ENCODE results near the gene KDM4E.
"Not testable (repeated sequence)": the region's sequence is repeated elsewhere in the genome, so short reads cannot be mapped to it uniquely, and the experiment has no call there.

Gene KDM4E

DNA sequence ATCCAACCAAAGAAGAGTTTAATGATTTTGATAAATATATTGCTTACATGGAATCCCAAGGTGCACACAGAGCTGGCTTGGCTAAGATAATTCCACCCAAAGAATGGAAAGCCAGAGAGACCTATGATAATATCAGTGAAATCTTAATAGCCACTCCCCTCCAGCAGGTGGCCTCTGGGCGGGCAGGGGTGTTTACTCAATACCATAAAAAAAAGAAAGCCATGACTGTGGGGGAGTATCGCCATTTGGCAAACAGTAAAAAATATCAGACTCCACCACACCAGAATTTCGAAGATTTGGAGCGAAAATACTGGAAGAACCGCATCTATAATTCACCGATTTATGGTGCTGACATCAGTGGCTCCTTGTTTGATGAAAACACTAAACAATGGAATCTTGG lies 27.6 kb upstream of the KDM4E start:
- DNase-seq (ENCODE audit: extremely low spot score): no peak
- ChIA-PET CTCF (no interaction called here), POLR2A (no interaction called here)
- TF ChIP-seq SP1 (IDR thresholded peaks at IDR 0.05) (no peak), CTBP1 (IDR thresholded peaks at IDR 0.05; ENCODE audit: borderline replicate concordance) (no peak)

DNA sequence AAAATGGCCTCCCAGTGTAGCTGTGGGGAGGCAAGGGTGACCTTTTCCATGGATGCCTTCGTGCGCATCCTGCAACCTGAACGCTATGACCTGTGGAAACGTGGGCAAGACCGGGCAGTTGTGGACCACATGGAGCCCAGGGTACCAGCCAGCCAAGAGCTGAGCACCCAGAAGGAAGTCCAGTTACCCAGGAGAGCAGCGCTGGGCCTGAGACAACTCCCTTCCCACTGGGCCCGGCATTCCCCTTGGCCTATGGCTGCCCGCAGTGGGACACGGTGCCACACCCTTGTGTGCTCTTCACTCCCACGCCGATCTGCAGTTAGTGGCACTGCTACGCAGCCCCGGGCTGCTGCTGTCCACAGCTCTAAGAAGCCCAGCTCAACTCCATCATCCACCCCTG lies 26.8 kb upstream of the KDM4E start:
- TF ChIP-seq ELF4 (IDR thresholded peaks at IDR 0.05) (no peak), NFRKB (IDR thresholded peaks at IDR 0.05) (no peak), ZNF384 (IDR thresholded peaks at IDR 0.05) (no peak), FOXA1 (IDR thresholded peaks at IDR 0.05) (no peak)
- TF ChIP-seq, protein P1, sequence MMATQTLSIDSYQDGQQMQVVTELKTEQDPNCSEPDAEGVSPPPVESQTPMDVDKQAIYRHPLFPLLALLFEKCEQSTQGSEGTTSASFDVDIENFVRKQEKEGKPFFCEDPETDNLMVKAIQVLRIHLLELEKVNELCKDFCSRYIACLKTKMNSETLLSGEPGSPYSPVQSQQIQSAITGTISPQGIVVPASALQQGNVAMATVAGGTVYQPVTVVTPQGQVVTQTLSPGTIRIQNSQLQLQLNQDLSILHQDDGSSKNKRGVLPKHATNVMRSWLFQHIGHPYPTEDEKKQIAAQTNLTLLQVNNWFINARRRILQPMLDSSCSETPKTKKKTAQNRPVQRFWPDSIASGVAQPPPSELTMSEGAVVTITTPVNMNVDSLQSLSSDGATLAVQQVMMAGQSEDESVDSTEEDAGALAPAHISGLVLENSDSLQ (IDR thresholded peaks at IDR 0.05): no peak
- DNase-seq (ENCODE audit: extremely low spot score): no peak
- ChIA-PET POLR2A (no interaction called here), CTCF (no interaction called here)

DNA sequence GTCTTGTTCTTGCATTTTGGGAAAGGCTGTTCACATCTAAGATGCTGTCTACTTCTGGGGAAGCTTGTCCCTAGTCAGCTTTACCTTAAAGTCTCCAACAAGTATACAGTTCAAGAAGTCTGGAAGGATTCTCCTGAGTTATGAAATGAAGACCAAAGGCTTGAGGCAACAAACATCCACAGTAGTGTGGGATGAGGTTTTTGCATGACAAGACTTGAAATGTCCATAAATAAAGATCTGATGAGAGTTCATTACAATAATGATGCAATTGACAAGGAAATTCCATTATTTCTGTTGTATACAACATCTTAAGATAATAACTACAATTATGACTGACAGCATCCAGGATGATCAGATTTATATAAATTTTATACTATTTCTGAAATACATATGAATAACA lies 21.3 kb upstream of the KDM4E start:
- TF ChIP-seq L3MBTL2 (conservative IDR thresholded peaks at IDR 0.05) (no peak), CTBP1 (IDR thresholded peaks at IDR 0.05; ENCODE audit: borderline replicate concordance) (no peak), ELF4 (IDR thresholded peaks at IDR 0.05) (no peak), BHLHE40 (IDR thresholded peaks at IDR 0.05; ENCODE audit: borderline replicate concordance) (no peak), SUZ12 (IDR thresholded peaks at IDR 0.05) (no peak), FOXM1 (IDR thresholded peaks at IDR 0.05; ENCODE audit: borderline replicate concordance) (no peak)
- no peak for DNase-seq (ENCODE audit: extremely low spot score)
- ChIA-PET CTCF (no interaction called here), POLR2A (no interaction called here)

DNA sequence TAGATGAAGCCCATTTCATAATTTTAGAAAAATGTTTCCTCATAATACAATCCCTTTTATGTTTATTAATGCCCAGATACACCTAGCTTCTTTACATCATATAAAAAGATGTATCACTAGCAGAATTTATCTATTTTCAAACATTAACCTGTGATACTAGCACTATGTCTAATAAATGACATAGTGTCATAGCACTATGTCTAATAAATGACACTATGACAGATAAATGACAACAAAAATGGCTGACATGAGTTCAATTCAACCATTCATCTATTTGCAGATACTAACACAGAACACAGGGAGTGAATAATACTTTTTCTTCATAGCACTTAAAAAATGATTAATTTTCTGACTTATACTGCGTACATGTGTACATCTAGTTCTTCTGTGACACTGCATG lies 19.4 kb upstream of the KDM4E start:
- DNase-seq (ENCODE audit: extremely low spot score): no peak
- TF ChIP-seq FOXM1 (IDR thresholded peaks at IDR 0.05; ENCODE audit: borderline replicate concordance) (no peak), LEF1 (IDR thresholded peaks at IDR 0.05; ENCODE audit: borderline replicate concordance) (no peak), BHLHE40 (IDR thresholded peaks at IDR 0.05; ENCODE audit: borderline replicate concordance) (no peak), ARNT (IDR thresholded peaks at IDR 0.05) (no peak), NFRKB (IDR thresholded peaks at IDR 0.05) (no peak), FOXK2 (IDR thresholded peaks at IDR 0.05) (no peak), HDGF (IDR thresholded peaks at IDR 0.05; ENCODE audit: borderline replicate concordance) (no peak), L3MBTL2 (conservative IDR thresholded peaks at IDR 0.05) (no peak), SUZ12 (IDR thresholded peaks at IDR 0.05) (no peak)
- POLR2A ChIA-PET: no interaction called here
- CTCF ChIA-PET: no interaction called here

DNA sequence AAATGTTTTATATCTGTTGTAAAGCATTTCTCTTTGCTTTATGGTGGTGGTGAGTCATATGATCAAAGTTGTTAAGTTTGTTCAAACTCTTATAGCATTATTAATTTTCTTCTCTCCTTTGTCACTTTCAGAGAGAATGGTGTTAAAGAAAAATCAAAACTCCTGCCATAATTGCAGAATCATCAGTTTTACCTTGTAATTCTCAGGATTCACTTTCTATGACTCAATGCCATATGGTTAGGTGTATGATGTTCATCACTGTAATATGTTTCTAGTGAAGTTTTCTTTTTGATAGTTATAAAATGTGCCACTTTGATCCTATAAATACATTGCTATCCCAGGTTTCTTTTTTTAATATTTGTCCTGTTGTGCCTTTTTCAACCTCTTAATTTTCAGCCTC lies 13.7 kb upstream of the KDM4E start:
- TF ChIP-seq L3MBTL2 (conservative IDR thresholded peaks at IDR 0.05) (no peak), HDGF (IDR thresholded peaks at IDR 0.05; ENCODE audit: borderline replicate concordance) (no peak), LEF1 (IDR thresholded peaks at IDR 0.05; ENCODE audit: borderline replicate concordance) (no peak), ELF4 (IDR thresholded peaks at IDR 0.05) (no peak), SP1 (IDR thresholded peaks at IDR 0.05) (no peak), FOXA1 (IDR thresholded peaks at IDR 0.05) (no peak), SUZ12 (IDR thresholded peaks at IDR 0.05) (no peak), ARNT (IDR thresholded peaks at IDR 0.05) (no peak), FOXM1 (IDR thresholded peaks at IDR 0.05; ENCODE audit: borderline replicate concordance) (no peak), CTBP1 (IDR thresholded peaks at IDR 0.05; ENCODE audit: borderline replicate concordance) (no peak), ZNF384 (IDR thresholded peaks at IDR 0.05) (no peak), TARDBP (IDR thresholded peaks at IDR 0.05) (no peak), NFRKB (IDR thresholded peaks at IDR 0.05) (no peak), FOXK2 (IDR thresholded peaks at IDR 0.05) (no peak), BHLHE40 (IDR thresholded peaks at IDR 0.05; ENCODE audit: borderline replicate concordance) (no peak)
- TF ChIP-seq, protein P1 (IDR thresholded peaks at IDR 0.05): no peak
- POLR2A ChIA-PET: no interaction called here
- CTCF ChIA-PET: no interaction called here
- DNase-seq (ENCODE audit: extremely low spot score): no peak

DNA sequence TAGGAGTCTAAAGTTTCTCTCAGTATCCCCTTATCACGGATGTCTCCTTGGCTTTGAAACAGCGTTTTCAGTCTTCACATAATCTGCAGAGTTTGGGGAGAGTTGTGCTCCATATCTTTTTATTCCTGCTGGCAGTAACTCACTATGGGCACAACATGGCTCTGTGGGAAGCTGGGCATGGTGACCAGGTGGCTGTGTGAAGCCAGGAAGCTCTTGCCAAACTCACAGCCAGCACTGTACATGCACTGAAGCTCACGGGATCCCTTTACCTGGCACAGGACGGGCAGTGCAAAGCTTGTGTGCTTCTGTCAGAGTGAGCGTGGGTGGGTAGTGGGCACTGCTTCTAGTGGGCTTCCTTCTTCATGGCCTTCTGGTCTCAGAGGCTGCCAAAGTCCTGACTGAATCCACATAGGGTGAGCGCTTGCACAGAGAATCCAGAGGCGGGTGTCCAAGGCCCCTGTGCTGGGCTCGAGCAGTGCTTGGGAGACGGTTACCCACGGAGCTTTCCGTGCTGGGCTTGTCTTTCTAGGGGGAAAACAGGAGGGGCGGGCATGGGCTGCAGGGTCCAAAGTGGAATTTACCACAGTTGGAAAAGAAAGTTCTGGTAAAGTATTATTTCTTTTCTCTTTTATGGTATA lies 10.8 kb upstream of the KDM4E start:
- CTCF ChIA-PET: no interaction called here
- DNase-seq (ENCODE audit: extremely low spot score): no peak
- POLR2A ChIA-PET: no interaction called here
- no peak for TF ChIP-seq TARDBP (IDR thresholded peaks at IDR 0.05)
- TF ChIP-seq CTBP1 (IDR thresholded peaks at IDR 0.05; ENCODE audit: borderline replicate concordance): no peak
- TF ChIP-seq FOXA1 (IDR thresholded peaks at IDR 0.05): no peak
- TF ChIP-seq SUZ12 (IDR thresholded peaks at IDR 0.05): no peak
- TF ChIP-seq FOXK2 (IDR thresholded peaks at IDR 0.05): no peak
- no peak for TF ChIP-seq ELF4 (IDR thresholded peaks at IDR 0.05)
- no peak for TF ChIP-seq HDGF (IDR thresholded peaks at IDR 0.05; ENCODE audit: borderline replicate concordance)
- TF ChIP-seq L3MBTL2 (conservative IDR thresholded peaks at IDR 0.05): no peak
- TF ChIP-seq FOXM1 (IDR thresholded peaks at IDR 0.05; ENCODE audit: borderline replicate concordance): no peak
- no peak for TF ChIP-seq LEF1 (IDR thresholded peaks at IDR 0.05; ENCODE audit: borderline replicate concordance)
- no peak for TF ChIP-seq BHLHE40 (IDR thresholded peaks at IDR 0.05; ENCODE audit: borderline replicate concordance)
- TF ChIP-seq ARNT (IDR thresholded peaks at IDR 0.05): no peak
- TF ChIP-seq SP1 (IDR thresholded peaks at IDR 0.05): no peak

DNA sequence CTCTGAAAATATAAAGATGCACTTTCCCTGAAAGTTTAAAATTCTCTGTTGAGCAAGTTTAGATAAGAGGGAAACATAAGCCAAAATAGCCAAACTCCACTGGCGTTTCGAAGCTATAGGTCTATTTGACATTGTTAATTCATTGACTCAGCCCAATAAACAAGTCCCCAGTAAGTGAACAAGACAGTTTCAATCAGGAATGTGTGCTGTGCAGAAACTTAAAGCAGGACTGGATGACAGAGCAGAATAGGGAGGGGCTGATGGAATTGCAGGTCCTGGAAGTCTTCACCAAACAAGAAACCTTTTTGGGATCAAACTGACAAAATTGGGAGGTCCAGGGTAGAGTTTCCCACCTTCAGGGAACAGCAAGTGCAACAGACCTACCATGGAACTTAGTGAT lies 8.9 kb upstream of the KDM4E start:
- ChIA-PET CTCF (interaction anchor here (0.5 kb wide), 1 partner anchor 245 kb away, joined by 3 read pairs; no protein-coding TSS in a partner anchor), POLR2A (no interaction called here)
- no peak for TF ChIP-seq L3MBTL2 (conservative IDR thresholded peaks at IDR 0.05)
- no peak for TF ChIP-seq LEF1 (IDR thresholded peaks at IDR 0.05; ENCODE audit: borderline replicate concordance)
- TF ChIP-seq SP1 (IDR thresholded peaks at IDR 0.05): no peak
- no peak for TF ChIP-seq ZNF384 (IDR thresholded peaks at IDR 0.05)
- no peak for TF ChIP-seq NFRKB (IDR thresholded peaks at IDR 0.05)
- TF ChIP-seq ELF4 (IDR thresholded peaks at IDR 0.05): no peak
- TF ChIP-seq TARDBP (IDR thresholded peaks at IDR 0.05): no peak
- TF ChIP-seq HDGF (IDR thresholded peaks at IDR 0.05; ENCODE audit: borderline replicate concordance): no peak
- TF ChIP-seq SUZ12 (IDR thresholded peaks at IDR 0.05): no peak
- no peak for TF ChIP-seq FOXK2 (IDR thresholded peaks at IDR 0.05)
- TF ChIP-seq FOXA1 (IDR thresholded peaks at IDR 0.05): no peak
- no peak for TF ChIP-seq ARNT (IDR thresholded peaks at IDR 0.05)
- TF ChIP-seq BHLHE40 (IDR thresholded peaks at IDR 0.05; ENCODE audit: borderline replicate concordance): no peak
- TF ChIP-seq, protein P1 (IDR thresholded peaks at IDR 0.05): no peak
- no peak for DNase-seq (ENCODE audit: extremely low spot score)

DNA sequence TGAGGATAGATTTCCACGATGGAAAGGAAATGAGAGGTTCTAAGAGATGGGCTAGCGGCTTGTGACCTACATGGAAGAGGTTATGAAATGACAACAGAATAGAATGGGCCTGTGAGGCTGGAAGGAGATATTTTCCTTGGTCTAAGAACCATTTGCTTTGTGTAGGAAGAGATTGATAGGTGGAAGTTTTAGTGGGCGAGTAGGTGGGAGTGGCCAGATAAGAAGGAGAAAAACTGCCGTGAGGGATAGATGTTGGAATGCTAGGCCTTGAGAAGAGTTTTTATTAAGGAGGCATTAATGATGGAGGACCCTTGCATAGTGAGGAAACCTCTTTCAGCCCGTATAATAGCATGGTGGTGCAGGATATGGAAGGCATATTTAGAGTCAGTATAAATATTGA lies 3.6 kb upstream of the KDM4E start:
- POLR2A ChIA-PET; DNase-seq (ENCODE audit: extremely low spot score); CTCF ChIA-PET: not testable (repeated sequence)

DNA sequence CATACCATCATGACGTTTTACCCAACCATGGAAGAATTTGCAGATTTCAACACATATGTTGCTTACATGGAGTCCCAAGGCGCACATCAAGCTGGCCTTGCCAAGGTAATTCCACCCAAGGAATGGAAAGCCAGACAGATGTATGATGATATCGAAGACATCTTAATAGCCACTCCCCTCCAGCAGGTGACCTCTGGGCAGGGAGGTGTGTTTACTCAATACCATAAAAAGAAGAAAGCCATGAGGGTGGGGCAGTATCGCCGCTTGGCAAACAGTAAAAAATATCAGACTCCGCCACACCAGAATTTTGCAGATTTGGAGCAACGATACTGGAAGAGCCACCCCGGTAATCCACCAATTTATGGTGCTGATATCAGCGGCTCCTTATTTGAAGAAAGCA lies 536 bp downstream of the KDM4E start:
- POLR2A ChIA-PET; CTCF ChIA-PET; DNase-seq (ENCODE audit: extremely low spot score): not testable (repeated sequence)
